Lower leg skin (tissue), 3 donors: ENCODE data around the gene AKAP4.

Experiments
- POLR2A ChIP-seq, 2 donors: fragments of 450-650 bp; IDR thresholded peaks; one replicate each; pipeline ENCODE4 v1.6.1; 2016 to 2017; ENCODE audit warnings: antibody characterized with exemption in 2 of 2, mild to moderate bottlenecking in 1 of 2, moderate library complexity in 1 of 2
- TF ChIP-seq, protein P1 (sequence below), 3 donors: fragments of 450-650 bp; IDR thresholded peaks; one replicate each; pipeline ENCODE4 v1.5.1; 2016; ENCODE audit warnings: antibody characterized with exemption in 3 of 3, mild to moderate bottlenecking in 3 of 3, moderate library complexity in 2 of 3

DNA sequence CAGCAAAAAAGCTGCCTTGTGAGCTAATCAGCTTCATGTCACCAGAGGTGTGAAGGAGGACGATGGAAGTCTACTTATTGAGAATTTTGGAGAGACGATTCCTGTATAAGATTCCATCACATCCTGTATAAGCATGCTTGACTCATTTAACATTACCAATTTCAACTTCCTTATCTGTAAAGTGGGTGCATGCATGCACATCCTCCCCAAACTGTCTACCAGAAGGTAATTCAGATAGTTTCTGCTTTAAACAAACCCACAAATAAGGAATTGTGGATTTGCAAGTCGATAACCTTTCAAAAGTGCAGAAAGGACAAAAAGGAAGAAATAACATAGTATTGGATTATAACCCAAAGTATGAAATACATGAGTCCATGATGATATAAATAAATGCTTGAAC lies 31.1 kb downstream of the AKAP4 start:
- no peak for TF ChIP-seq POLR2A (IDR thresholded peaks at IDR 0.05)
- TF ChIP-seq, protein P1, sequence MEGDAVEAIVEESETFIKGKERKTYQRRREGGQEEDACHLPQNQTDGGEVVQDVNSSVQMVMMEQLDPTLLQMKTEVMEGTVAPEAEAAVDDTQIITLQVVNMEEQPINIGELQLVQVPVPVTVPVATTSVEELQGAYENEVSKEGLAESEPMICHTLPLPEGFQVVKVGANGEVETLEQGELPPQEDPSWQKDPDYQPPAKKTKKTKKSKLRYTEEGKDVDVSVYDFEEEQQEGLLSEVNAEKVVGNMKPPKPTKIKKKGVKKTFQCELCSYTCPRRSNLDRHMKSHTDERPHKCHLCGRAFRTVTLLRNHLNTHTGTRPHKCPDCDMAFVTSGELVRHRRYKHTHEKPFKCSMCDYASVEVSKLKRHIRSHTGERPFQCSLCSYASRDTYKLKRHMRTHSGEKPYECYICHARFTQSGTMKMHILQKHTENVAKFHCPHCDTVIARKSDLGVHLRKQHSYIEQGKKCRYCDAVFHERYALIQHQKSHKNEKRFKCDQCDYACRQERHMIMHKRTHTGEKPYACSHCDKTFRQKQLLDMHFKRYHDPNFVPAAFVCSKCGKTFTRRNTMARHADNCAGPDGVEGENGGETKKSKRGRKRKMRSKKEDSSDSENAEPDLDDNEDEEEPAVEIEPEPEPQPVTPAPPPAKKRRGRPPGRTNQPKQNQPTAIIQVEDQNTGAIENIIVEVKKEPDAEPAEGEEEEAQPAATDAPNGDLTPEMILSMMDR (IDR thresholded peaks at IDR 0.05) = no peak
